Measurements from ENCODE around the gene APCDD1.

- TF ChIP-seq POLR2A (IDR thresholded peaks at IDR 0.05; ENCODE audit: low read length) (no peak), GATA1 (IDR thresholded peaks at IDR 0.05; ENCODE audit: low read depth, low read length) (no peak)
Measured at GRCh38 chr18:10418836-10419235, 35.6 kb upstream of the APCDD1 start.

Data from erythroblast (primary cell).